HepG2 (cell line): ENCODE results near the gene SMAD7. TPM values are rescaled to one million over a fixed set of nuclear protein-coding genes. Genes with fewer than 3 reads are reported as not detected.

Experiments used
- CCDC6 ChIP-seq: sonication (generic); formaldehyde crosslinking; IDR thresholded peaks from 2 replicates; pipeline ENCODE4 v1.8.1; 2022; ENCODE audit warnings: mild to moderate bottlenecking, missing genetic modification reagents, moderate library complexity
- DMTF1 ChIP-seq: sonication (generic); formaldehyde crosslinking; IDR thresholded peaks from 2 replicates; pipeline ENCODE4 v1.4.0; 2020; ENCODE audit warnings: mild to moderate bottlenecking, missing genetic modification reagents
- DNMT1 ChIP-seq: sonication (generic); formaldehyde crosslinking; IDR thresholded peaks from 2 replicates; pipeline ENCODE4 v1.5.1; 2020; ENCODE audit warnings: mild to moderate bottlenecking, missing genetic modification reagents
- FOXA1 ChIP-seq, 2 experiments: fragments of 450-650 bp in 1 of 2; sonication (generic) in 1 of 2; formaldehyde crosslinking in 1 of 2; IDR thresholded peaks; 2 replicates each; pipeline versions ENCODE4 v1.4.0 to v1.6.1; 2016 to 2020; ENCODE audit warnings: missing genetic modification reagents in 1 of 2
- HMGXB3 ChIP-seq: sonication (generic); formaldehyde crosslinking; IDR thresholded peaks from 2 replicates; pipeline ENCODE4 v1.4.0; 2020; ENCODE audit warnings: missing genetic modification reagents, borderline replicate concordance
- SMC3 ChIP-seq: IDR thresholded peaks from 2 replicates; pipeline ENCODE4 v1.6.1; 2011; ENCODE audit warnings: low read length, improper control_type of control experiment
- U2AF1 ChIP-seq: fragments of 200-400 bp; formaldehyde crosslinking; optimal IDR thresholded peaks from 2 replicates; pipeline ENCODE3; 2017; ENCODE audit warnings: mild to moderate bottlenecking, low read depth, low read length
- ZHX2 ChIP-seq, 2 experiments: sonication (generic) in 1 of 2; formaldehyde crosslinking in 1 of 2; IDR thresholded peaks; 2 replicates each; pipeline versions ENCODE4 v1.6.1 to v1.9.0; 2014 to 2022; ENCODE audit warnings: antibody characterized with exemption in 1 of 2, borderline replicate concordance in 1 of 2, inconsistent platforms in 1 of 2, low read depth in 1 of 2, missing genetic modification reagents in 1 of 2
- ZNF382 ChIP-seq: sonication (generic); formaldehyde crosslinking; IDR thresholded peaks from 2 replicates; pipeline ENCODE4 v1.5.0; 2020; ENCODE audit warnings: missing genetic modification reagents, mild to moderate bottlenecking, borderline replicate concordance
- ZNF556 ChIP-seq: sonication (generic); formaldehyde crosslinking; IDR thresholded peaks from 2 replicates; pipeline ENCODE4 v1.4.0; 2020; ENCODE audit warnings: mild to moderate bottlenecking, missing genetic modification reagents, borderline replicate concordance
- ZNF879 ChIP-seq: sonication (generic); formaldehyde crosslinking; IDR thresholded peaks from 2 replicates; pipeline ENCODE4 v1.8.1; 2023; ENCODE audit warnings: missing genetic modification reagents
- polyA plus RNA-seq, 8 experiments: library from polyadenylated mRNA; depleted of rRNA in 3 of 8; stranded (reverse) in 7 of 8; unstranded in 1 of 8; fragments of >200 nt; fragmentation: Illumina TruSeq in 4 of 8; extraction: Trizol in 4 of 8; gene quantifications; 2 replicates each; pipeline versions ENCODE4 v1.2.1 to v1.2.3, GENCODE V29; 2011 to 2016; ENCODE audit warnings: low read depth in 4 of 8, missing spikeins in 1 of 8, mixed read lengths in 1 of 8; ENCODE audit not compliant: insufficient read depth in 1 of 8
- total RNA-seq, 5 experiments: library from RNA; depleted of rRNA; stranded (reverse); fragments of >200 nt; fragmentation: Illumina TruSeq; extraction: Trizol; gene quantifications; 2 replicates each; pipeline ENCODE4 v1.2.3, GENCODE V29; 2016; ENCODE audit warnings: low read depth in 1 of 5
- TF ChIP-seq, protein P1 (sequence below): sonication (generic); formaldehyde crosslinking; IDR thresholded peaks from 2 replicates; pipeline ENCODE4 v1.4.0; 2020; ENCODE audit warnings: missing genetic modification reagents

The SMAD7 gene
- total and polyA plus RNA-seq, 2 of the 13 experiments (the other 11 are each of a cell fraction or from before 2014, with no cell fraction given): 17.4 to 24.7 TPM

DNA sequence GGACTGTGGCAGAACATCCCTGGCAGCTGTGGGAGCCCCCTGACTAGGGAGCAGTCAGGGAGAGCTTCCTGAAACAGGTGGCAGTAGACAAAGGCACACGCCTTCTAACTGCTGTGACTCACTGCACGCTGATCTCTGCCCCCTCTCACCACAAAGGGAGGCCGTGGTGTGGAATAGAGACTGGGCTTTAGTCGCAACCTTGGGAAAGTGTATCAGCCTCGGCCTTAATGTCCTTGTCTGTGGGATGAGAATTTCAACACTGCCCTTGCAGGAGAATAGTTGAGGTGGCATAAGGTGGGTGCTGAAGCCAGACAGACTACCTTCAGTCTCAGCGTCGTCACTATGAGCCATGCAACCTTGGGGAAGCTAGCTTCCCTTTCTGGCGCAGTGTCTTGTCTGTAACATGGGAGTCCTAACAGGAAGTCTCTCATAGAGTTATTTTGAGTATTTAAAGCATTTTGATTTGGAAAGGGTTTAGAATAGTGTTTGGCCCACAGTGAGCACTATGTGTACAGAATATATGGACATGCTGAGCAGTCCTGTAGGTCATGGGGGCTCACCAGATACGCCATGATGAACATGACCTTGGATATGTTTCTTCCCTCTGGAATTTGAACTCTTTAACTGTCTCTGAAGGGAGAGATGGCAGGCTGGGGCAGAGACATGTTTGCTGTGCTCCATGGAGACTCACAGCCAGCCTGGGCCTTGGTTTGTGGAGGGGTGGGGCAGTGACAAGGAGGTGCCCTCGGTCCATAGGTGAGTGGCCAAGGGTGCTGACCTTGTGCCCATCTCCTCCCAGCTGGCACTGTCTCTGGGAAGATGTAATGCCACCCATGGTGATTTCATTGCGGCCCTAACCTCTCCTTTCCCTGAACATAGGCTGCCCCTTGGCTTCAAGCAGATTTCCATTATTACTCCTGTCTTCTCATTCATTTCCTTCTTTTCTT is 29.5 kb upstream of the SMAD7 start (continued):
- TF ChIP-seq HMGXB3 (no peak), ZNF382 (CRISPR knock-in tag) (no peak), DMTF1 (CRISPR knock-in tag) (no peak), ZNF556 (CRISPR knock-in tag) (no peak), ZNF879 (no peak), ZHX2 (IDR thresholded peaks at IDR 0.05; ENCODE audit: low read depth) (no peak), ZHX2 (CRISPR knock-in tag; IDR thresholded peaks at IDR 0.05; ENCODE audit: borderline replicate concordance) (no peak), FOXA1 (IDR thresholded peaks at IDR 0.05) (no peak), FOXA1 (CRISPR knock-in tag; IDR thresholded peaks at IDR 0.05) (no peak), DNMT1 (CRISPR knock-in tag) (no peak), CCDC6 (no peak), SMC3 (no peak), U2AF1 (no peak)
- TF ChIP-seq, protein P1, sequence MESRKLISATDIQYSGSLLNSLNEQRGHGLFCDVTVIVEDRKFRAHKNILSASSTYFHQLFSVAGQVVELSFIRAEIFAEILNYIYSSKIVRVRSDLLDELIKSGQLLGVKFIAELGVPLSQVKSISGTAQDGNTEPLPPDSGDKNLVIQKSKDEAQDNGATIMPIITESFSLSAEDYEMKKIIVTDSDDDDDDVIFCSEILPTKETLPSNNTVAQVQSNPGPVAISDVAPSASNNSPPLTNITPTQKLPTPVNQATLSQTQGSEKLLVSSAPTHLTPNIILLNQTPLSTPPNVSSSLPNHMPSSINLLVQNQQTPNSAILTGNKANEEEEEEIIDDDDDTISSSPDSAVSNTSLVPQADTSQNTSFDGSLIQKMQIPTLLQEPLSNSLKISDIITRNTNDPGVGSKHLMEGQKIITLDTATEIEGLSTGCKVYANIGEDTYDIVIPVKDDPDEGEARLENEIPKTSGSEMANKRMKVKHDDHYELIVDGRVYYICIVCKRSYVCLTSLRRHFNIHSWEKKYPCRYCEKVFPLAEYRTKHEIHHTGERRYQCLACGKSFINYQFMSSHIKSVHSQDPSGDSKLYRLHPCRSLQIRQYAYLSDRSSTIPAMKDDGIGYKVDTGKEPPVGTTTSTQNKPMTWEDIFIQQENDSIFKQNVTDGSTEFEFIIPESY (CRISPR knock-in tag): no peak
